ENCODE measurements around the gene WASF1.

DNA sequence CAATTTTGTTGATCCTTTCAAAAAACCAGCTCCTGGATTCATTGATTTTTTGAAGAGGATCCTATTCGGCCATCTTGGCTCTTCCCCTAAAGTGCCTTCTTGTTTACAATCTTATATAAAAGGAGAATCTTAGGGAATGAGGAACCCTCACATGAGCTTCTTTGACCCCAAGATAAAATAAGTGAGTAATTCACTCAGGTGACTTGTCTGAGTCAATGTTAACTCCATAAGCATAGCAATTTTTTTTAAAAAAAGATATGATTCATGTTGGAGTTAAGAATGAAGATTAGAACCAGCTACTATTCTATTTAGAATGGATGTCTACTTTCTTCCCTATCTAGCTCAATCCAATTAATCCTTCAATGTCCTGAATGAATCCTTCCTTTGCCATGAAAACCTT, 21.0 kb downstream of the WASF1 start:
- TF ChIP-seq EZH2 (IDR thresholded peaks at IDR 0.05) (no peak), POLR2AphosphoS5 (IDR thresholded peaks at IDR 0.05; ENCODE audit: borderline replicate concordance, low read depth, low read length) (no peak)
